ENCODE measurements around the gene FAM131B.

The FAM131B gene

GRCh38 chr7:143322760-143323633 lies 39.5 kb downstream of the FAM131B start:
- no peak for TF ChIP-seq CTCF (IDR thresholded peaks at IDR 0.05)
- Histone ChIP-seq H3K9me3 (no peaks in the 10 kb centered on the region), H3K27me3 (no peaks in the 10 kb centered on the region), H3K4me3 (ENCODE audit: low read depth in 1 of 2, low read length in 1 of 2) (no peak overlapping the region), H3K27ac (no peak overlapping the region), H3K4me1 (ENCODE audit: control insufficient read depth in 1 of 2, insufficient read depth in 1 of 2, low read depth in 1 of 2, low read length in 1 of 2) (no peaks in the 10 kb centered on the region), H3K36me3 (no peaks in the 10 kb centered on the region)

GRCh38 chr7:143321734-143322133 lies 40.8 kb downstream of the FAM131B start:
- no peaks in the 10 kb centered on the region for H3K9me3 ChIP-seq
- H3K27me3 ChIP-seq, result no peaks in the 10 kb centered on the region
- H3K27ac ChIP-seq, result no peak overlapping the region
- H3K36me3 ChIP-seq, result no peaks in the 10 kb centered on the region
- H3K4me3 ChIP-seq (ENCODE audit: low read depth in 1 of 2, low read length in 1 of 2), result no peak overlapping the region
- TF ChIP-seq CTCF (IDR thresholded peaks at IDR 0.05), result no peak
- no peaks in the 10 kb centered on the region for H3K4me1 ChIP-seq (ENCODE audit: control insufficient read depth in 1 of 2, insufficient read depth in 1 of 2, low read depth in 1 of 2, low read length in 1 of 2)

- H3K27ac ChIP-seq, result no peak overlapping the region
- H3K9me3 ChIP-seq, result no peaks in the 10 kb centered on the region
- peaks cover 4 to 5% of the 10 kb centered on the region in 2 experiments for H3K4me1 ChIP-seq (ENCODE audit: control insufficient read depth in 1 of 2, insufficient read depth in 1 of 2, low read depth in 1 of 2, low read length in 1 of 2)
- H3K36me3 ChIP-seq, result no peaks in the 10 kb centered on the region
- no peak overlapping the region for H3K4me3 ChIP-seq (ENCODE audit: low read depth in 1 of 2, low read length in 1 of 2)
- TF ChIP-seq CTCF (IDR thresholded peaks at IDR 0.05), result no peak
- H3K27me3 ChIP-seq, result no peaks in the 10 kb centered on the region
Observed at GRCh38 chr7:143321242-143321641, 41.3 kb downstream of the FAM131B start.

GRCh38 chr7:143320620-143321019 lies 41.9 kb downstream of the FAM131B start:
- TF ChIP-seq CTCF (IDR thresholded peaks at IDR 0.05), result no peak
- Histone ChIP-seq H3K4me3 (ENCODE audit: low read depth in 1 of 2, low read length in 1 of 2) (no peak overlapping the region), H3K36me3 (no peaks in the 10 kb centered on the region), H3K4me1 (ENCODE audit: control insufficient read depth in 1 of 2, insufficient read depth in 1 of 2, low read depth in 1 of 2, low read length in 1 of 2) (peaks cover 7 to 9% of the 10 kb centered on the region in 2 experiments), H3K9me3 (no peaks in the 10 kb centered on the region), H3K27me3 (no peaks in the 10 kb centered on the region), H3K27ac (no peak overlapping the region)

GRCh38 chr7:143318661-143319060 lies 43.9 kb downstream of the FAM131B start:
- Histone ChIP-seq H3K36me3 (no peaks in the 10 kb centered on the region), H3K27me3 (no peaks in the 10 kb centered on the region), H3K4me1 (ENCODE audit: control insufficient read depth in 1 of 2, insufficient read depth in 1 of 2, low read depth in 1 of 2, low read length in 1 of 2) (peaks cover 16 to 28% of the 10 kb centered on the region in 2 experiments), H3K4me3 (ENCODE audit: low read depth in 1 of 2, low read length in 1 of 2) (no peak overlapping the region), H3K9me3 (no peaks in the 10 kb centered on the region), H3K27ac (no peak overlapping the region)
- TF ChIP-seq CTCF (IDR thresholded peaks at IDR 0.05), result no peak
